ENCODE measurements around the gene CDC42BPB.

DNA sequence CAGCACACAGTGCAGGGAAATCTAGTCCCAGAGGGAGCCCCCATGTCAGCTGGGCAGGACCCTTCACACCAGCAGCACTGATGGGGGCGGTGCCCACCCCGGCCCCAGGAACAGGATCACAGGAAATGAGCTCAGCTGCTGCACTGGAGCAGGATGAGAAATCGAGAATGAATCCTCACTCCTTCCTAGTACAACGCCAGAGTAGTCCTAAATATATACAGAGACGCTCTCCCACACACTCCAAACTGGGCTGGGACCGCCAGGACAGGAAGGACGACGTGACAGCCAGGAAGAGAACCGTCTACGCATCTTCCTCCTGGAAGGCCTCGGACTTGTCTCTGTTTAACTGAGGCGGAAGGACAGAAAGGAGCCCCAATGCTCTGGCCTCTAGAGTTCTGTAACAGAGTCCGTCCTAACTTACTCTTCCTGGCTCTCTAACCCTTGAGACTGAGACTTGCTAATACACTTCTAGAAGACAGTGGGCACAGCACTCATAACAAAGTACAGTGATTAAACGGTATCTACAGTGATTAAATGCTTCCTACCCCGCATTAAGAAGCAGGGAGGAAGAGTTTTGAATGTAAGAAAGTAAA is 33.4 kb downstream of the CDC42BPB start:
- TF ChIP-seq MXD4 (CRISPR knock-in tag; IDR thresholded peaks at IDR 0.05; ENCODE audit: borderline replicate concordance) (no peak), NR2C2 (CRISPR knock-in tag; IDR thresholded peaks at IDR 0.05) (no peak), NFE2L1 (CRISPR knock-in tag; IDR thresholded peaks at IDR 0.05) (no peak), NR3C1 (CRISPR knock-in tag; conservative IDR thresholded peaks at IDR 0.05; ENCODE audit: low read depth) (no peak), GRHL2 (CRISPR knock-in tag; IDR thresholded peaks at IDR 0.05; ENCODE audit: insufficient replicate concordance, severe bottlenecking) (no peak), ESRRA (CRISPR knock-in tag; IDR thresholded peaks at IDR 0.05; ENCODE audit: borderline replicate concordance) (no peak)
- TF ChIP-seq, protein P1, sequence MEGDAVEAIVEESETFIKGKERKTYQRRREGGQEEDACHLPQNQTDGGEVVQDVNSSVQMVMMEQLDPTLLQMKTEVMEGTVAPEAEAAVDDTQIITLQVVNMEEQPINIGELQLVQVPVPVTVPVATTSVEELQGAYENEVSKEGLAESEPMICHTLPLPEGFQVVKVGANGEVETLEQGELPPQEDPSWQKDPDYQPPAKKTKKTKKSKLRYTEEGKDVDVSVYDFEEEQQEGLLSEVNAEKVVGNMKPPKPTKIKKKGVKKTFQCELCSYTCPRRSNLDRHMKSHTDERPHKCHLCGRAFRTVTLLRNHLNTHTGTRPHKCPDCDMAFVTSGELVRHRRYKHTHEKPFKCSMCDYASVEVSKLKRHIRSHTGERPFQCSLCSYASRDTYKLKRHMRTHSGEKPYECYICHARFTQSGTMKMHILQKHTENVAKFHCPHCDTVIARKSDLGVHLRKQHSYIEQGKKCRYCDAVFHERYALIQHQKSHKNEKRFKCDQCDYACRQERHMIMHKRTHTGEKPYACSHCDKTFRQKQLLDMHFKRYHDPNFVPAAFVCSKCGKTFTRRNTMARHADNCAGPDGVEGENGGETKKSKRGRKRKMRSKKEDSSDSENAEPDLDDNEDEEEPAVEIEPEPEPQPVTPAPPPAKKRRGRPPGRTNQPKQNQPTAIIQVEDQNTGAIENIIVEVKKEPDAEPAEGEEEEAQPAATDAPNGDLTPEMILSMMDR (IDR thresholded peaks at IDR 0.05): no peak
- TF ChIP-seq, protein P2, sequence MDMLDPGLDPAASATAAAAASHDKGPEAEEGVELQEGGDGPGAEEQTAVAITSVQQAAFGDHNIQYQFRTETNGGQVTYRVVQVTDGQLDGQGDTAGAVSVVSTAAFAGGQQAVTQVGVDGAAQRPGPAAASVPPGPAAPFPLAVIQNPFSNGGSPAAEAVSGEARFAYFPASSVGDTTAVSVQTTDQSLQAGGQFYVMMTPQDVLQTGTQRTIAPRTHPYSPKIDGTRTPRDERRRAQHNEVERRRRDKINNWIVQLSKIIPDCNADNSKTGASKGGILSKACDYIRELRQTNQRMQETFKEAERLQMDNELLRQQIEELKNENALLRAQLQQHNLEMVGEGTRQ (CRISPR knock-in tag; IDR thresholded peaks at IDR 0.05): no peak
- TF ChIP-seq, protein P3, sequence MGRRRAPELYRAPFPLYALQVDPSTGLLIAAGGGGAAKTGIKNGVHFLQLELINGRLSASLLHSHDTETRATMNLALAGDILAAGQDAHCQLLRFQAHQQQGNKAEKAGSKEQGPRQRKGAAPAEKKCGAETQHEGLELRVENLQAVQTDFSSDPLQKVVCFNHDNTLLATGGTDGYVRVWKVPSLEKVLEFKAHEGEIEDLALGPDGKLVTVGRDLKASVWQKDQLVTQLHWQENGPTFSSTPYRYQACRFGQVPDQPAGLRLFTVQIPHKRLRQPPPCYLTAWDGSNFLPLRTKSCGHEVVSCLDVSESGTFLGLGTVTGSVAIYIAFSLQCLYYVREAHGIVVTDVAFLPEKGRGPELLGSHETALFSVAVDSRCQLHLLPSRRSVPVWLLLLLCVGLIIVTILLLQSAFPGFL (CRISPR knock-in tag; IDR thresholded peaks at IDR 0.05; ENCODE audit: borderline replicate concordance): no peak
- TF ChIP-seq, protein P4, sequence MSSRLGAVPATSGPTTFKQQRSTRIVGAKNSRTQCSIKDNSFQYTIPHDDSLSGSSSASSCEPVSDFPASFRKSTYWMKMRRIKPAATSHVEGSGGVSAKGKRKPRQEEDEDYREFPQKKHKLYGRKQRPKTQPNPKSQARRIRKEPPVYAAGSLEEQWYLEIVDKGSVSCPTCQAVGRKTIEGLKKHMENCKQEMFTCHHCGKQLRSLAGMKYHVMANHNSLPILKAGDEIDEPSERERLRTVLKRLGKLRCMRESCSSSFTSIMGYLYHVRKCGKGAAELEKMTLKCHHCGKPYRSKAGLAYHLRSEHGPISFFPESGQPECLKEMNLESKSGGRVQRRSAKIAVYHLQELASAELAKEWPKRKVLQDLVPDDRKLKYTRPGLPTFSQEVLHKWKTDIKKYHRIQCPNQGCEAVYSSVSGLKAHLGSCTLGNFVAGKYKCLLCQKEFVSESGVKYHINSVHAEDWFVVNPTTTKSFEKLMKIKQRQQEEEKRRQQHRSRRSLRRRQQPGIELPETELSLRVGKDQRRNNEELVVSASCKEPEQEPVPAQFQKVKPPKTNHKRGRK (CRISPR knock-in tag; IDR thresholded peaks at IDR 0.05; ENCODE audit: borderline replicate concordance): no peak
- TF ChIP-seq, protein P5, sequence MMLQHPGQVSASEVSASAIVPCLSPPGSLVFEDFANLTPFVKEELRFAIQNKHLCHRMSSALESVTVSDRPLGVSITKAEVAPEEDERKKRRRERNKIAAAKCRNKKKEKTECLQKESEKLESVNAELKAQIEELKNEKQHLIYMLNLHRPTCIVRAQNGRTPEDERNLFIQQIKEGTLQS (CRISPR knock-in tag; conservative IDR thresholded peaks at IDR 0.05): no peak

Data from WTC11 (cell line).